K562 (cell line): ENCODE measurements around the gene PTPN20. TPM values are rescaled to one million over a fixed set of nuclear protein-coding genes. Genes with fewer than 3 reads are reported as not detected.

ENCODE experiments used
- ATAC-seq: fragments of 200-7000 bp; cut with Tn5 transposase; 3 replicates; pipeline ENCODE4 v1.9.1; 2020; ENCODE audit warnings: moderate library complexity
- BruUV-seq: library from RNA; stranded (reverse); fragments of 400-500 nt; replicated peaks from 2 replicates; lab custom pipeline; 2021; lab: Mats Ljungman, UMichigan
- CTCF ChIA-PET: fragments of 300-600 bp; formaldehyde crosslinking; extraction: SDS; loops from one replicate; lab custom pipeline; 2021; ENCODE audit warnings: low intra/inter-chr PET ratio; lab: Yijun Ruan, JAX
- POLR2A ChIA-PET: fragments of 300-600, 350-650 bp; sonication (Branson Sonifier 250); formaldehyde crosslinking; extraction: SDS; loops from one replicate; lab custom pipeline; 2021; ENCODE audit warnings: antibody characterized with exemption, inconsistent platforms; lab: Yijun Ruan, JAX
- DNase-seq, 4 experiments: peaks; one replicate each; pipeline versions ENCODE4 v3.0.0 to v3.0.0-alpha.2; 2011 to 2018; ENCODE audit warnings: low spot score in 3 of 4, mixed read lengths in 3 of 4; ENCODE audit errors: extremely low read depth in 1 of 4
- FAIRE-seq: peaks from 2 replicates; lab custom pipeline; 2011; peaks lifted over from hg19 to GRCh38; lab: Jason Lieb, UNC
- H2AFZ ChIP-seq: 2 replicates; pipeline ENCODE4 v1.6.0; 2011; ENCODE audit warnings: low read depth, low read length, control low read depth, inconsistent platforms
- H3K27ac ChIP-seq: fragments of 200-600 bp; 3 replicates; pipeline ENCODE4 v1.8.0; 2011; ENCODE audit warnings: low read depth, mild to moderate bottlenecking, control low read depth, inconsistent platforms, low read length, moderate library complexity, mixed read lengths; ENCODE audit errors: extremely low read depth
- H3K27me3 ChIP-seq, 2 experiments: fragments of 300-600 bp in 1 of 2; 2 replicates in 1 of 2; 3 replicates in 1 of 2; pipeline versions ENCODE4 v1.6.0 to v1.8.0; 2011; ENCODE audit warnings: inconsistent platforms in 2 of 2, low read length in 2 of 2, mild to moderate bottlenecking in 1 of 2, mixed read lengths in 1 of 2, moderate library complexity in 1 of 2; ENCODE audit not compliant: control insufficient read depth in 2 of 2, insufficient read depth in 2 of 2
- H3K36me3 ChIP-seq: fragments of 300-600 bp; 3 replicates; pipeline ENCODE4 v1.8.0; 2011; ENCODE audit warnings: mild to moderate bottlenecking, low read length, inconsistent platforms; ENCODE audit not compliant: control insufficient read depth, insufficient read depth
- H3K4me1 ChIP-seq, 2 experiments: fragments of 200-600 bp in 1 of 2; replicated peaks in 1 of 2; 2 replicates in 1 of 2; 3 replicates in 1 of 2; pipeline versions ENCODE4 v1.5.1 to v1.8.0; 2011; ENCODE audit warnings: inconsistent platforms in 2 of 2, low read length in 2 of 2, mild to moderate bottlenecking in 1 of 2, mixed read lengths in 1 of 2, moderate library complexity in 1 of 2; ENCODE audit not compliant: control insufficient read depth in 2 of 2, insufficient read depth in 2 of 2
- H3K4me2 ChIP-seq: 2 replicates; pipeline ENCODE4 v1.6.1; 2011; ENCODE audit warnings: low read length, control low read depth, inconsistent platforms, mixed read lengths; ENCODE audit not compliant: insufficient read depth
- H3K4me3 ChIP-seq: fragments of 200-600 bp; sonication (generic), shearing (Covaris generic); 2 replicates; pipeline ENCODE4 v1.5.1; 2016; ENCODE audit warnings: control low read depth, inconsistent platforms
- H3K79me2 ChIP-seq: fragments of 200-600 bp; 3 replicates; pipeline ENCODE4 v1.8.0; 2011; ENCODE audit warnings: low read length, inconsistent platforms; ENCODE audit not compliant: control insufficient read depth, insufficient read depth
- H3K9ac ChIP-seq, 2 experiments: 2 replicates each; pipeline versions ENCODE4 v1.6.0 to v1.6.1; 2011; ENCODE audit warnings: low read depth in 2 of 2, low read length in 2 of 2, control low read depth in 1 of 2, inconsistent platforms in 1 of 2, mild to moderate bottlenecking in 1 of 2, mixed read lengths in 1 of 2; ENCODE audit not compliant: insufficient read depth in 1 of 2
- H3K9me1 ChIP-seq: one replicate; pipeline ENCODE4 v1.6.0; 2011; ENCODE audit warnings: inconsistent platforms, mild to moderate bottlenecking, low read length, moderate library complexity; ENCODE audit not compliant: control insufficient read depth, insufficient read depth
- H3K9me3 ChIP-seq: replicated peaks from 2 replicates; pipeline ENCODE4 v1.5.1; 2011; ENCODE audit warnings: low read depth, low read length, inconsistent platforms; ENCODE audit not compliant: control insufficient read depth, insufficient read depth
- H4K20me1 ChIP-seq: replicated peaks from 2 replicates; pipeline ENCODE4 v1.6.1; 2011; ENCODE audit warnings: low read length, inconsistent platforms, mixed read lengths; ENCODE audit not compliant: control insufficient read depth, insufficient read depth
- CBX8 ChIP-seq: fragments of 200-600 bp; sonication (generic); IDR thresholded peaks from 2 replicates; pipeline ENCODE4 v1.6.1; 2012; ENCODE audit warnings: borderline replicate concordance, mixed run types, low read depth, mild to moderate bottlenecking, moderate library complexity, mixed read lengths, low read length, control low read depth, inconsistent platforms; ENCODE audit not compliant: poor library complexity, severe bottlenecking; ENCODE audit errors: extremely low read depth
- MCM2 ChIP-seq: fragments of 450-650 bp; IDR thresholded peaks from 2 replicates; pipeline ENCODE4 v1.6.1; 2017; ENCODE audit warnings: low read depth, mild to moderate bottlenecking
- NFE2 ChIP-seq: IDR thresholded peaks from 2 replicates; pipeline ENCODE4 v1.6.1; 2014; ENCODE audit warnings: antibody characterized with exemption, low read depth
- POU5F1 ChIP-seq: fragments of 150-350 bp; IDR thresholded peaks from 2 replicates; pipeline ENCODE4 v1.6.1; 2014; ENCODE audit warnings: borderline replicate concordance, low read length, low read depth, mild to moderate bottlenecking; ENCODE audit not compliant: partially characterized antibody
- RBBP5 ChIP-seq: fragments of 200-600 bp; sonication (generic); IDR thresholded peaks from 2 replicates; pipeline ENCODE4 v1.6.1; 2012; ENCODE audit warnings: borderline replicate concordance, mild to moderate bottlenecking, low read length, control low read depth, inconsistent platforms; ENCODE audit not compliant: insufficient read depth, poor library complexity, severe bottlenecking
- TCFL5 ChIP-seq: fragments of 250-450 bp; sonication (Bioruptor Pico); conservative IDR thresholded peaks from 2 replicates; pipeline ENCODE4 v1.6.1; 2021; ENCODE audit warnings: mild to moderate bottlenecking, moderate library complexity, matching md5 sums
- XRCC4 ChIP-seq: IDR thresholded peaks from one replicate; pipeline ENCODE4 v1.6.1; 2011; ENCODE audit not compliant: insufficient read depth, insufficient read length; ENCODE audit errors: extremely low read depth
- XRCC5 ChIP-seq: fragments of 200-400 bp; formaldehyde crosslinking; IDR thresholded peaks from 2 replicates; pipeline ENCODE4 v1.6.1; 2017; ENCODE audit warnings: low read depth, mild to moderate bottlenecking, low read length
- ZBTB26 ChIP-seq: fragments of 450-650 bp; formaldehyde crosslinking; IDR thresholded peaks from 2 replicates; pipeline ENCODE4 v1.4.0; 2022; ENCODE audit warnings: missing genetic modification characterization
- ZNF212 ChIP-seq: fragments of 450-650 bp; formaldehyde crosslinking; IDR thresholded peaks from 2 replicates; pipeline ENCODE4 v1.4.0; 2020; ENCODE audit warnings: mild to moderate bottlenecking
- ZNF274 ChIP-seq: IDR thresholded peaks from 2 replicates; pipeline ENCODE4 v1.6.1; 2011; ENCODE audit warnings: low read depth, mild to moderate bottlenecking, low read length, moderate library complexity, borderline replicate concordance
- ZNF551 ChIP-seq: fragments of 250-450 bp; sonication (Bioruptor Pico); IDR thresholded peaks from 2 replicates; pipeline ENCODE4 v1.5.0; 2021; ENCODE audit warnings: mild to moderate bottlenecking, moderate library complexity
- ZSCAN29 ChIP-seq: fragments of 450-650 bp; IDR thresholded peaks from 2 replicates; pipeline ENCODE4 v1.6.1; 2017
- WGBS: fragments of 100-300 bp; shearing (Covaris generic); methylation state at CpG from one replicate; pipeline ENCODE4 v1.1.6; 2016; ENCODE audit warnings: low coverage, mixed read lengths; ENCODE audit not compliant: insufficient coverage; ENCODE audit errors: missing lambda C conversion rate; 5-methylcytosine and 5-hydroxymethylcytosine counted together
- in situ Hi-C: fragments of 300-500 bp; cut with MboI; formaldehyde crosslinking; loops from 4 replicates; pipeline ENCODE4 v1.15.0; 2018; ENCODE audit warnings: inconsistent platforms, mixed read lengths
- intact Hi-C: fragments of 100-400 bp; cut with micrococcal nuclease; formaldehyde crosslinking; loops from 2 replicates; pipeline ENCODE4 v1.14.2; 2022
- polyA plus RNA-seq, 8 experiments: library from polyadenylated mRNA; depleted of rRNA in 4 of 8; stranded (reverse) in 5 of 8; unstranded in 3 of 8; fragments of >200 nt; fragmentation: Nextera tagmentation in 2 of 8; fragmentation: Illumina TruSeq in 1 of 8; extraction: Ambion mirVana in 2 of 8; extraction: Trizol in 1 of 8; gene quantifications; 2 replicates each; pipeline versions ENCODE4 v1.2.1 to v1.2.3, GENCODE V29; 2011 to 2014; ENCODE audit warnings: inconsistent platforms in 1 of 8, missing spikeins in 1 of 8
- total RNA-seq, 7 experiments: library from RNA; depleted of rRNA in 6 of 7; stranded (reverse); fragments of >200 nt in 6 of 7; fragmentation: Illumina TruSeq in 2 of 7; extraction: Trizol in 2 of 7; gene quantifications; 2 replicates each; pipeline versions ENCODE4 v1.2.1 to v1.2.3, GENCODE V29; 2011 to 2021; ENCODE audit warnings: low replicate concordance in 1 of 7

Gene PTPN20
- total and polyA plus RNA-seq, 9 of the 15 experiments (the other 6 are each of a cell fraction or from before 2014, with no cell fraction given) = 0.03 to 0.18 (median 0.10) TPM; not detected in 6

- FAIRE-seq (no peak), ATAC-seq (no peak), DNase-seq (no peak)
- Histone ChIP-seq H3K9me3 (no peaks in the 10 kb centered on the region), H3K4me1 (peaks cover 3 to 7% of the 10 kb centered on the region in 2 experiments; a peak in 1 of 5 replicates), H3K79me2 (no peaks in the 10 kb centered on the region), H3K9me1 (no peaks in the 10 kb centered on the region), H3K27ac (no peak overlapping the region), H3K9ac (no peak overlapping the region), H2AFZ (no peak overlapping the region), H3K36me3 (no peaks in the 10 kb centered on the region), H4K20me1 (peaks cover 8% of the 10 kb centered on the region), H3K4me2 (no peak overlapping the region), H3K4me3 (no peak overlapping the region), H3K27me3 (peaks cover 0 to 31% of the 10 kb centered on the region in 2 experiments; a peak in 2 of 5 replicates)
- intact Hi-C loops (loop anchor here (2.0 kb wide), 2 partner anchors 289 to 317 kb away; no protein-coding TSS in a partner anchor), in situ Hi-C loops (no loop called here)
- 7% methylated on average over 16 of the region's 17 CpGs for WGBS
- CTCF ChIA-PET = interaction anchor here (1.4 kb wide), 1 partner anchor 289 kb away, joined by 6 read pairs; no protein-coding TSS in a partner anchor
- POLR2A ChIA-PET = no interaction called here
- TF ChIP-seq MCM2 (no peak), POU5F1 (no peak), TCFL5 (no peak), ZBTB26 (CRISPR knock-in tag) (no peak), ZNF274 (no peak), XRCC5 (no peak), ZNF212 (CRISPR knock-in tag) (no peak), NFE2 (no peak), RBBP5 (no peak), CBX8 (no peak), ZSCAN29 (no peak), XRCC4 (no peak), ZNF551 (CRISPR knock-in tag) (no peak)
- BruUV-seq = no TSS peak
These were observed 112.2 kb downstream of the PTPN20 start for GRCh38 chr10:47023237-47024045.
